C4-2B (cell line): ENCODE measurements around the gene CARS1.

Experiments
- CTCF ChIP-seq: fragments of 450-650 bp; conservative IDR thresholded peaks from 2 replicates; pipeline ENCODE4 v1.5.1; 2017; ENCODE audit warnings: mild to moderate bottlenecking
- ZFX ChIP-seq: fragments of 450-650 bp; IDR thresholded peaks from 2 replicates; pipeline ENCODE4 v1.6.1; 2017

GRCh38 chr11:3094223-3094824 lies 37.1 kb upstream of the CARS1 start:
- TF ChIP-seq CTCF (no peak), ZFX (no peak)
